ENCODE measurements around the gene MAD1L1. TPM values are rescaled to one million over a fixed set of nuclear protein-coding genes. Genes with fewer than 3 reads are reported as not detected.
A peak's percentile ranks its signal among the peaks of the same experiment; 100 is the strongest.

The MAD1L1 gene
- total RNA-seq, 1 donor from 2014 or later, result 32.3 TPM

GRCh38 chr7:2032030-2032875, 200.5 kb downstream of the MAD1L1 start:
- H3K79me2 ChIP-seq (ENCODE audit: insufficient read depth, low read length), result no peaks in the 10 kb centered on the region
- H3K4me3 ChIP-seq (ENCODE audit: insufficient read depth, low read depth, low read length), result no peak overlapping the region
- peaks cover under 1% of the 10 kb centered on the region for H3K4me1 ChIP-seq (ENCODE audit: insufficient read depth, low read length)
- peaks cover 13% of the 10 kb centered on the region for H3K4me1 Mint-ChIP-seq (ENCODE audit: low read depth, unreplicated experiment)
- H3K27me3 ChIP-seq (ENCODE audit: insufficient read depth, low read length), result no peaks in the 10 kb centered on the region
- H3K4me2 ChIP-seq (ENCODE audit: low read length), result no peak overlapping the region
- DNase-seq (ENCODE audit: low read depth) (peak; percentile 25), FAIRE-seq (no peak)
- H3K9me3 Mint-ChIP-seq (ENCODE audit: unreplicated experiment), result peaks cover 17% of the 10 kb centered on the region
- TF ChIP-seq CTCF (IDR thresholded peaks at IDR 0.05; ENCODE audit: insufficient read depth, low read depth, low read length) (no peak), EZH2 (IDR thresholded peaks at IDR 0.05; ENCODE audit: insufficient read depth, low read length) (no peak)
- H3K9me3 ChIP-seq (ENCODE audit: insufficient read depth, low read depth, low read length), result peaks cover 5% of the 10 kb centered on the region
- H3K27ac ChIP-seq (ENCODE audit: low read depth, low read length), result no peak overlapping the region
- H3K36me3 Mint-ChIP-seq (ENCODE audit: low read depth, unreplicated experiment), result peaks cover 14% of the 10 kb centered on the region
- H4K20me1 ChIP-seq (ENCODE audit: insufficient read depth, low read length), result peaks cover 25% of the 10 kb centered on the region
- no peaks in the 10 kb centered on the region for H3K27me3 Mint-ChIP-seq (ENCODE audit: low read depth, unreplicated experiment)
- H3K9ac ChIP-seq (ENCODE audit: low read length), result no peak overlapping the region
- H3K27ac Mint-ChIP-seq (ENCODE audit: unreplicated experiment), result peak overlapping the region; percentile 47
- no peak overlapping the region for H2AFZ ChIP-seq (ENCODE audit: low read depth, low read length)
- no peaks in the 10 kb centered on the region for H3K36me3 ChIP-seq (ENCODE audit: insufficient read depth, low read length)
- no peak overlapping the region for H3K4me3 Mint-ChIP-seq (ENCODE audit: unreplicated experiment)

DNA sequence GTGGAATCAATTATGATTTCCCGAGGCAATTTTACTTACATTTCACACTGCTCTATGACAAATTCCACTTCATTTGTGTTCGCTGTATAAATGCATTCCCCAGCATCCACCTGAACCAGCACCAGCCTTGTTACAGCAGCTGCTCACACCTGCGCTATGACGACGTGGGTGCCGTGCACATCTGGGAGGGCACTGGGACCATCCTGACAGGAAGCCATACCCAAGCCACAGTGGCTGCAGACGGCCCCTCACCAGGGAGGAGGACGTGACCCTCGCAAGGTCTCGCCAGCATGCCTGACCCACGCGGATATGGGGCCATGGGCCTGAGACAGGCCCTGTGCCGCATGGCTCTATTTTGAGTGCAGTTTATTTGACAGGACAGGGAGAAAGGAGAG, 201.3 kb downstream of the MAD1L1 start:
- Histone ChIP-seq H3K27me3 (ENCODE audit: insufficient read depth, low read length) (no peaks in the 10 kb centered on the region), H3K27ac (ENCODE audit: low read depth, low read length) (no peak overlapping the region), H3K9me3 (ENCODE audit: insufficient read depth, low read depth, low read length) (peaks cover 5% of the 10 kb centered on the region), H3K4me3 (ENCODE audit: insufficient read depth, low read depth, low read length) (no peak overlapping the region), H3K4me2 (ENCODE audit: low read length) (no peak overlapping the region), H3K36me3 (ENCODE audit: insufficient read depth, low read length) (no peaks in the 10 kb centered on the region), H3K79me2 (ENCODE audit: insufficient read depth, low read length) (no peaks in the 10 kb centered on the region), H3K4me1 (ENCODE audit: insufficient read depth, low read length) (no peaks in the 10 kb centered on the region), H4K20me1 (ENCODE audit: insufficient read depth, low read length) (peaks cover 24% of the 10 kb centered on the region), H3K9ac (ENCODE audit: low read length) (no peak overlapping the region), H2AFZ (ENCODE audit: low read depth, low read length) (no peak overlapping the region)
- Mint-ChIP-seq H3K4me1 (ENCODE audit: low read depth, unreplicated experiment) (peaks cover 13% of the 10 kb centered on the region), H3K36me3 (ENCODE audit: low read depth, unreplicated experiment) (peaks cover 10% of the 10 kb centered on the region), H3K27me3 (ENCODE audit: low read depth, unreplicated experiment) (no peaks in the 10 kb centered on the region), H3K27ac (ENCODE audit: unreplicated experiment) (no peak overlapping the region), H3K9me3 (ENCODE audit: unreplicated experiment) (peaks cover 18% of the 10 kb centered on the region), H3K4me3 (ENCODE audit: unreplicated experiment) (no peak overlapping the region)
- DNase-seq (ENCODE audit: low read depth) (no peak), FAIRE-seq (no peak)
- TF ChIP-seq EZH2 (IDR thresholded peaks at IDR 0.05; ENCODE audit: insufficient read depth, low read length), result no peak
- TF ChIP-seq CTCF (IDR thresholded peaks at IDR 0.05; ENCODE audit: insufficient read depth, low read depth, low read length), result no peak
